Trophoblast cell (in vitro differentiated cells and primary cell): Measurements from ENCODE around the gene NDST3.

ENCODE experiments used
- DNase-seq, 2 donors: peaks; one replicate each; pipeline ENCODE4 v3.0.0-alpha.2; 2016
- H2AFZ ChIP-seq: 2 replicates; pipeline ENCODE4 v1.6.1; 2013; ENCODE audit warnings: low read length, moderate library complexity, mild to moderate bottlenecking; ENCODE audit not compliant: insufficient read depth, poor library complexity
- H2AK5ac ChIP-seq: 2 replicates; pipeline ENCODE4 v1.6.1; 2013; ENCODE audit warnings: mild to moderate bottlenecking, low read length
- H2BK120ac ChIP-seq: 2 replicates; pipeline ENCODE4 v1.6.1; 2013; ENCODE audit warnings: low read length, mild to moderate bottlenecking, moderate library complexity; ENCODE audit not compliant: insufficient read depth, poor library complexity
- H2BK12ac ChIP-seq: 2 replicates; pipeline ENCODE4 v1.6.1; 2013; ENCODE audit warnings: mild to moderate bottlenecking, low read length, moderate library complexity
- H2BK5ac ChIP-seq: 2 replicates; pipeline ENCODE4 v1.6.1; 2013; ENCODE audit warnings: low read length, low read depth, moderate library complexity, mild to moderate bottlenecking; ENCODE audit not compliant: poor library complexity
- H3K14ac ChIP-seq: 2 replicates; pipeline ENCODE4 v1.6.1; 2013; ENCODE audit warnings: mild to moderate bottlenecking, low read length
- H3K18ac ChIP-seq: 2 replicates; pipeline ENCODE4 v1.6.1; 2013; ENCODE audit warnings: mild to moderate bottlenecking, low read length
- H3K23ac ChIP-seq: 2 replicates; pipeline ENCODE4 v1.6.1; 2013; ENCODE audit warnings: low read length
- H3K27ac ChIP-seq: 2 replicates; pipeline ENCODE4 v1.5.1; 2013; ENCODE audit warnings: low read depth, mild to moderate bottlenecking, inconsistent platforms, low read length, moderate library complexity
- H3K27me3 ChIP-seq: 2 replicates; pipeline ENCODE4 v1.6.1; 2013; ENCODE audit warnings: inconsistent platforms, mild to moderate bottlenecking, low read length, moderate library complexity; ENCODE audit not compliant: insufficient read depth
- H3K36me3 ChIP-seq, 2 experiments: 1 replicate in 1 of 2; 2 replicates in 1 of 2; pipeline ENCODE4 v1.6.1; 2013; ENCODE audit warnings: low read length in 2 of 2, mild to moderate bottlenecking in 2 of 2, moderate library complexity in 1 of 2; ENCODE audit not compliant: insufficient read depth in 2 of 2, control insufficient read depth in 1 of 2
- H3K4ac ChIP-seq: 2 replicates; pipeline ENCODE4 v1.6.1; 2013; ENCODE audit warnings: low read depth, mild to moderate bottlenecking, low read length, moderate library complexity
- H3K4me1 ChIP-seq, 2 experiments: 1 replicate in 1 of 2; 2 replicates in 1 of 2; pipeline ENCODE4 v1.6.1; 2013; ENCODE audit warnings: low read length in 2 of 2, mild to moderate bottlenecking in 2 of 2, moderate library complexity in 1 of 2; ENCODE audit not compliant: insufficient read depth in 2 of 2, control insufficient read depth in 1 of 2
- H3K4me2 ChIP-seq: 2 replicates; pipeline ENCODE4 v1.6.1; 2013; ENCODE audit warnings: inconsistent platforms, mild to moderate bottlenecking, low read length, moderate library complexity
- H3K4me3 ChIP-seq: 2 replicates; pipeline ENCODE4 v1.5.1; 2013; ENCODE audit warnings: mild to moderate bottlenecking, low read depth, low read length, inconsistent platforms
- H3K79me1 ChIP-seq: one replicate; pipeline ENCODE4 v1.6.1; 2013; ENCODE audit warnings: low read length
- H3K79me2 ChIP-seq: 2 replicates; pipeline ENCODE4 v1.6.1; 2013; ENCODE audit warnings: low read length, mild to moderate bottlenecking; ENCODE audit not compliant: control insufficient read depth, insufficient read depth, poor library complexity
- H3K9ac ChIP-seq: 2 replicates; pipeline ENCODE4 v1.6.1; 2013; ENCODE audit warnings: mild to moderate bottlenecking, low read length
- H3K9me3 ChIP-seq: 2 replicates; pipeline ENCODE4 v1.6.1; 2013; ENCODE audit warnings: low read depth, mild to moderate bottlenecking, control low read depth, inconsistent platforms, low read length; ENCODE audit not compliant: insufficient read depth
- H4K12ac ChIP-seq: 2 replicates; pipeline ENCODE4 v1.6.1; 2013; ENCODE audit warnings: low read depth, mild to moderate bottlenecking, low read length, moderate library complexity
- H4K8ac ChIP-seq: 2 replicates; pipeline ENCODE4 v1.6.1; 2013; ENCODE audit warnings: low read depth, mild to moderate bottlenecking, low read length, moderate library complexity
- H4K91ac ChIP-seq: one replicate; pipeline ENCODE4 v1.6.1; 2013; ENCODE audit warnings: low read depth, mild to moderate bottlenecking, low read length, moderate library complexity
- WGBS: extraction: QIAGEN DNeasy Blood & Tissue Kit; methylation state at CpG from one replicate; pipeline ENCODE4 v1.1.7; 2013; ENCODE audit warnings: missing lambda C conversion rate; ENCODE audit not compliant: insufficient read length, insufficient coverage; ENCODE audit errors: extremely low coverage; 5-methylcytosine and 5-hydroxymethylcytosine counted together

The NDST3 gene

GRCh38 chr4:118279920-118280432 is 245.7 kb downstream of the NDST3 start:
- no peaks in the 10 kb centered on the region for H3K9me3 ChIP-seq
- no peak overlapping the region for H4K8ac ChIP-seq
- peaks cover 0 to 2% of the 10 kb centered on the region in 2 experiments for H3K4me1 ChIP-seq
- H3K79me1 ChIP-seq: peaks cover 3% of the 10 kb centered on the region
- H2BK5ac ChIP-seq: no peak overlapping the region
- H3K9ac ChIP-seq: no peak overlapping the region
- no peak for DNase-seq
- H3K79me2 ChIP-seq: peaks cover 5% of the 10 kb centered on the region
- no CpG with 5 or more reads among the region's 2 CpGs for WGBS
- no peak overlapping the region for H4K91ac ChIP-seq
- peak overlapping the region; percentile 21 for H3K27ac ChIP-seq
- H2BK120ac ChIP-seq: no peak overlapping the region
- peak overlapping the region; percentile 76 for H3K4me2 ChIP-seq
- no peak overlapping the region for H3K4ac ChIP-seq
- no peak overlapping the region for H2AFZ ChIP-seq
- H2AK5ac ChIP-seq: no peak overlapping the region
- no peak overlapping the region for H3K14ac ChIP-seq
- no peak overlapping the region for H2BK12ac ChIP-seq
- no peak overlapping the region for H3K18ac ChIP-seq
- H3K36me3 ChIP-seq: peaks cover 4 to 12% of the 10 kb centered on the region in 2 experiments
- no peaks in the 10 kb centered on the region for H3K27me3 ChIP-seq
- H3K4me3 ChIP-seq: no peak overlapping the region
- no peak overlapping the region for H3K23ac ChIP-seq
- H4K12ac ChIP-seq: no peak overlapping the region

- H3K18ac ChIP-seq: no peak overlapping the region
- H3K23ac ChIP-seq: no peak overlapping the region
- H3K79me2 ChIP-seq: peaks cover 5% of the 10 kb centered on the region
- H3K4ac ChIP-seq: no peak overlapping the region
- DNase-seq: peak; percentile 56 to 70
- no peak overlapping the region for H2BK5ac ChIP-seq
- H3K4me2 ChIP-seq: no peak overlapping the region
- no CpG with 5 or more reads among the region's 2 CpGs for WGBS
- H2BK120ac ChIP-seq: no peak overlapping the region
- no peak overlapping the region for H4K91ac ChIP-seq
- H3K27me3 ChIP-seq: no peaks in the 10 kb centered on the region
- H3K9me3 ChIP-seq: no peaks in the 10 kb centered on the region
- H4K12ac ChIP-seq: no peak overlapping the region
- H3K4me1 ChIP-seq: peaks cover 0 to 2% of the 10 kb centered on the region in 2 experiments
- no peak overlapping the region for H3K27ac ChIP-seq
- H2AFZ ChIP-seq: no peak overlapping the region
- H3K4me3 ChIP-seq: no peak overlapping the region
- no peak overlapping the region for H3K14ac ChIP-seq
- no peak overlapping the region for H3K9ac ChIP-seq
- peaks cover 4 to 12% of the 10 kb centered on the region in 2 experiments for H3K36me3 ChIP-seq
- H3K79me1 ChIP-seq: peaks cover 3% of the 10 kb centered on the region
- no peak overlapping the region for H2BK12ac ChIP-seq
- H4K8ac ChIP-seq: no peak overlapping the region
- no peak overlapping the region for H2AK5ac ChIP-seq
Observed at GRCh38 chr4:118280501-118281218, 246.4 kb downstream of the NDST3 start.

GRCh38 chr4:118281611-118282442 is 247.5 kb downstream of the NDST3 start:
- Histone ChIP-seq H2BK12ac (no peak overlapping the region), H3K9ac (no peak overlapping the region), H4K91ac (no peak overlapping the region), H3K23ac (no peak overlapping the region), H2AK5ac (no peak overlapping the region), H3K14ac (no peak overlapping the region), H3K18ac (no peak overlapping the region), H3K4ac (no peak overlapping the region), H2BK120ac (no peak overlapping the region), H4K8ac (no peak overlapping the region), H3K27ac (no peak overlapping the region), H3K36me3 (peaks cover 4 to 12% of the 10 kb centered on the region in 2 experiments), H3K79me1 (peaks cover 3% of the 10 kb centered on the region), H3K27me3 (no peaks in the 10 kb centered on the region), H3K9me3 (no peaks in the 10 kb centered on the region), H4K12ac (no peak overlapping the region), H3K79me2 (peaks cover 5% of the 10 kb centered on the region), H3K4me2 (no peak overlapping the region), H3K4me3 (no peak overlapping the region), H2AFZ (no peak overlapping the region), H2BK5ac (no peak overlapping the region), H3K4me1 (peaks cover 0 to 2% of the 10 kb centered on the region in 2 experiments)
- peak in 1 of 2 donors; percentile 44 for DNase-seq
- WGBS: no CpG with 5 or more reads among the region's 9 CpGs

- H3K4me1 ChIP-seq: peaks cover 0 to 2% of the 10 kb centered on the region in 2 experiments
- no peak overlapping the region for H3K23ac ChIP-seq
- peaks cover 5% of the 10 kb centered on the region for H3K79me2 ChIP-seq
- H3K4me3 ChIP-seq: no peak overlapping the region
- H3K4me2 ChIP-seq: no peak overlapping the region
- H2AFZ ChIP-seq: no peak overlapping the region
- no peak overlapping the region for H2AK5ac ChIP-seq
- no peak overlapping the region for H4K91ac ChIP-seq
- peaks cover 8 to 16% of the 10 kb centered on the region in 2 experiments for H3K36me3 ChIP-seq
- H3K79me1 ChIP-seq: peaks cover 3% of the 10 kb centered on the region
- H3K4ac ChIP-seq: no peak overlapping the region
- H2BK12ac ChIP-seq: no peak overlapping the region
- DNase-seq: peak in 1 of 2 donors; percentile 9
- no peaks in the 10 kb centered on the region for H3K27me3 ChIP-seq
- H2BK5ac ChIP-seq: no peak overlapping the region
- no peaks in the 10 kb centered on the region for H3K9me3 ChIP-seq
- no CpG with 5 or more reads among the region's 4 CpGs for WGBS
- no peak overlapping the region for H3K9ac ChIP-seq
- no peak overlapping the region for H3K14ac ChIP-seq
- no peak overlapping the region for H4K8ac ChIP-seq
- no peak overlapping the region for H2BK120ac ChIP-seq
- no peak overlapping the region for H4K12ac ChIP-seq
- H3K27ac ChIP-seq: no peak overlapping the region
- no peak overlapping the region for H3K18ac ChIP-seq
Observed at GRCh38 chr4:118282692-118283091, 248.4 kb downstream of the NDST3 start.
